K562 (cell line): ENCODE results near the gene PACRG. TPM values are rescaled to one million over a fixed set of nuclear protein-coding genes. Genes with fewer than 3 reads are reported as not detected.

ENCODE experiments used
- ATAC-seq: fragments of 200-7000 bp; cut with Tn5 transposase; 3 replicates; pipeline ENCODE4 v1.9.1; 2020; ENCODE audit warnings: moderate library complexity
- BruUV-seq: library from RNA; stranded (reverse); fragments of 400-500 nt; replicated peaks from 2 replicates; lab custom pipeline; 2021; lab: Mats Ljungman, UMichigan
- CTCF ChIA-PET: fragments of 300-600 bp; formaldehyde crosslinking; extraction: SDS; loops from one replicate; lab custom pipeline; 2021; ENCODE audit warnings: low intra/inter-chr PET ratio; lab: Yijun Ruan, JAX
- POLR2A ChIA-PET: fragments of 300-600, 350-650 bp; sonication (Branson Sonifier 250); formaldehyde crosslinking; extraction: SDS; loops from one replicate; lab custom pipeline; 2021; ENCODE audit warnings: antibody characterized with exemption, inconsistent platforms; lab: Yijun Ruan, JAX
- DNase-seq, 4 experiments: peaks; one replicate each; pipeline versions ENCODE4 v3.0.0 to v3.0.0-alpha.2; 2011 to 2018; ENCODE audit warnings: low spot score in 3 of 4, mixed read lengths in 3 of 4; ENCODE audit errors: extremely low read depth in 1 of 4
- FAIRE-seq: peaks from 2 replicates; lab custom pipeline; 2011; peaks lifted over from hg19 to GRCh38; lab: Jason Lieb, UNC
- H2AFZ ChIP-seq: 2 replicates; pipeline ENCODE4 v1.6.0; 2011; ENCODE audit warnings: low read depth, low read length, control low read depth, inconsistent platforms
- H3K27ac ChIP-seq: fragments of 200-600 bp; 3 replicates; pipeline ENCODE4 v1.8.0; 2011; ENCODE audit warnings: low read depth, mild to moderate bottlenecking, control low read depth, inconsistent platforms, low read length, moderate library complexity, mixed read lengths; ENCODE audit errors: extremely low read depth
- H3K27me3 ChIP-seq, 2 experiments: fragments of 300-600 bp in 1 of 2; 2 replicates in 1 of 2; 3 replicates in 1 of 2; pipeline versions ENCODE4 v1.6.0 to v1.8.0; 2011; ENCODE audit warnings: inconsistent platforms in 2 of 2, low read length in 2 of 2, mild to moderate bottlenecking in 1 of 2, mixed read lengths in 1 of 2, moderate library complexity in 1 of 2; ENCODE audit not compliant: control insufficient read depth in 2 of 2, insufficient read depth in 2 of 2
- H3K36me3 ChIP-seq: fragments of 300-600 bp; 3 replicates; pipeline ENCODE4 v1.8.0; 2011; ENCODE audit warnings: mild to moderate bottlenecking, low read length, inconsistent platforms; ENCODE audit not compliant: control insufficient read depth, insufficient read depth
- H3K4me1 ChIP-seq, 2 experiments: fragments of 200-600 bp in 1 of 2; replicated peaks in 1 of 2; 2 replicates in 1 of 2; 3 replicates in 1 of 2; pipeline versions ENCODE4 v1.5.1 to v1.8.0; 2011; ENCODE audit warnings: inconsistent platforms in 2 of 2, low read length in 2 of 2, mild to moderate bottlenecking in 1 of 2, mixed read lengths in 1 of 2, moderate library complexity in 1 of 2; ENCODE audit not compliant: control insufficient read depth in 2 of 2, insufficient read depth in 2 of 2
- H3K4me2 ChIP-seq: 2 replicates; pipeline ENCODE4 v1.6.1; 2011; ENCODE audit warnings: low read length, control low read depth, inconsistent platforms, mixed read lengths; ENCODE audit not compliant: insufficient read depth
- H3K4me3 ChIP-seq: fragments of 200-600 bp; sonication (generic), shearing (Covaris generic); 2 replicates; pipeline ENCODE4 v1.5.1; 2016; ENCODE audit warnings: control low read depth, inconsistent platforms
- H3K79me2 ChIP-seq: fragments of 200-600 bp; 3 replicates; pipeline ENCODE4 v1.8.0; 2011; ENCODE audit warnings: low read length, inconsistent platforms; ENCODE audit not compliant: control insufficient read depth, insufficient read depth
- H3K9ac ChIP-seq, 2 experiments: 2 replicates each; pipeline versions ENCODE4 v1.6.0 to v1.6.1; 2011; ENCODE audit warnings: low read depth in 2 of 2, low read length in 2 of 2, control low read depth in 1 of 2, inconsistent platforms in 1 of 2, mild to moderate bottlenecking in 1 of 2, mixed read lengths in 1 of 2; ENCODE audit not compliant: insufficient read depth in 1 of 2
- H3K9me1 ChIP-seq: one replicate; pipeline ENCODE4 v1.6.0; 2011; ENCODE audit warnings: inconsistent platforms, mild to moderate bottlenecking, low read length, moderate library complexity; ENCODE audit not compliant: control insufficient read depth, insufficient read depth
- H3K9me3 ChIP-seq: replicated peaks from 2 replicates; pipeline ENCODE4 v1.5.1; 2011; ENCODE audit warnings: low read depth, low read length, inconsistent platforms; ENCODE audit not compliant: control insufficient read depth, insufficient read depth
- H4K20me1 ChIP-seq: replicated peaks from 2 replicates; pipeline ENCODE4 v1.6.1; 2011; ENCODE audit warnings: low read length, inconsistent platforms, mixed read lengths; ENCODE audit not compliant: control insufficient read depth, insufficient read depth
- BHLHE40 ChIP-seq: IDR thresholded peaks from 2 replicates; pipeline ENCODE4 v1.6.1; 2011; ENCODE audit warnings: low read length, improper control_type of control experiment
- CAMTA2 ChIP-seq: fragments of 250-450 bp; sonication (Bioruptor Pico); conservative IDR thresholded peaks from 2 replicates; pipeline ENCODE4 v1.5.1; 2022
- CXXC5 ChIP-seq: fragments of 250-450 bp; sonication (Bioruptor Pico); IDR thresholded peaks from 2 replicates; pipeline ENCODE4 v1.8.0; 2022; ENCODE audit warnings: inconsistent platforms, mild to moderate bottlenecking, moderate library complexity
- SMAD1 ChIP-seq: fragments of 150-350 bp; IDR thresholded peaks from 2 replicates; pipeline ENCODE4 v1.6.1; 2014; ENCODE audit warnings: low read length, low read depth; ENCODE audit not compliant: partially characterized antibody
- TRIM28 ChIP-seq: fragments of 450-650 bp; IDR thresholded peaks from 2 replicates; pipeline ENCODE4 v1.6.1; 2017
- USF1 ChIP-seq: sonication (generic); formaldehyde crosslinking; IDR thresholded peaks from 2 replicates; pipeline ENCODE4 v1.9.0; 2022; ENCODE audit warnings: mild to moderate bottlenecking, missing genetic modification reagents
- USF2 ChIP-seq: sonication (generic); formaldehyde crosslinking; IDR thresholded peaks from 2 replicates; pipeline ENCODE4 v1.5.0; 2020; ENCODE audit warnings: missing genetic modification reagents
- WGBS: fragments of 100-300 bp; shearing (Covaris generic); methylation state at CpG from one replicate; pipeline ENCODE4 v1.1.6; 2016; ENCODE audit warnings: low coverage, mixed read lengths; ENCODE audit not compliant: insufficient coverage; ENCODE audit errors: missing lambda C conversion rate; 5-methylcytosine and 5-hydroxymethylcytosine counted together
- in situ Hi-C: fragments of 300-500 bp; cut with MboI; formaldehyde crosslinking; loops from 4 replicates; pipeline ENCODE4 v1.15.0; 2018; ENCODE audit warnings: inconsistent platforms, mixed read lengths
- intact Hi-C: fragments of 100-400 bp; cut with micrococcal nuclease; formaldehyde crosslinking; loops from 2 replicates; pipeline ENCODE4 v1.14.2; 2022
- polyA plus RNA-seq, 8 experiments: library from polyadenylated mRNA; depleted of rRNA in 4 of 8; stranded (reverse) in 5 of 8; unstranded in 3 of 8; fragments of >200 nt; fragmentation: Nextera tagmentation in 2 of 8; fragmentation: Illumina TruSeq in 1 of 8; extraction: Ambion mirVana in 2 of 8; extraction: Trizol in 1 of 8; gene quantifications; 2 replicates each; pipeline versions ENCODE4 v1.2.1 to v1.2.3, GENCODE V29; 2011 to 2014; ENCODE audit warnings: inconsistent platforms in 1 of 8, missing spikeins in 1 of 8
- total RNA-seq, 7 experiments: library from RNA; depleted of rRNA in 6 of 7; stranded (reverse); fragments of >200 nt in 6 of 7; fragmentation: Illumina TruSeq in 2 of 7; extraction: Trizol in 2 of 7; gene quantifications; 2 replicates each; pipeline versions ENCODE4 v1.2.1 to v1.2.3, GENCODE V29; 2011 to 2021; ENCODE audit warnings: low replicate concordance in 1 of 7
- TF ChIP-seq, protein P1 (sequence below): fragments of 250-450 bp; sonication (Bioruptor Pico); IDR thresholded peaks from 2 replicates; pipeline ENCODE4 v1.5.0; 2020; ENCODE audit warnings: mild to moderate bottlenecking, borderline replicate concordance
- TF ChIP-seq, protein P2 (sequence below): fragments of 450-650 bp; formaldehyde crosslinking; IDR thresholded peaks from 2 replicates; pipeline ENCODE4 v1.4.0; 2020; ENCODE audit warnings: mild to moderate bottlenecking, mixed read lengths

Gene PACRG
- total and polyA plus RNA-seq, 9 of the 15 experiments (the other 6 are each of a cell fraction or from before 2014, with no cell fraction given): 0.04 TPM; not detected in 8

- H3K4me1 ChIP-seq: no peaks in the 10 kb centered on the region
- ATAC-seq (no peak), DNase-seq (no peak), FAIRE-seq (no peak)
- H3K27ac ChIP-seq: no peak overlapping the region
- H3K27me3 ChIP-seq: peaks cover 53 to 54% of the 10 kb centered on the region in 2 experiments
- no peaks in the 10 kb centered on the region for H3K36me3 ChIP-seq
- in situ Hi-C loops: loop anchor here (10.0 kb wide), 1 partner anchor 767 kb away; no protein-coding TSS in a partner anchor
- H4K20me1 ChIP-seq: no peaks in the 10 kb centered on the region
- no peak overlapping the region for H3K9ac ChIP-seq
- no peak overlapping the region for H3K4me2 ChIP-seq
- H3K9me1 ChIP-seq: no peaks in the 10 kb centered on the region
- 2% methylated on average over 11 of the region's 11 CpGs for WGBS
- no peaks in the 10 kb centered on the region for H3K9me3 ChIP-seq
- ChIA-PET CTCF (no interaction called here), POLR2A (interaction anchor here (1.0 kb wide), 1 partner anchor 9 kb away, joined by 5 read pairs; no protein-coding TSS in a partner anchor)
- BruUV-seq: no TSS peak
- no peak overlapping the region for H2AFZ ChIP-seq
- intact Hi-C loops: loop anchor here (10.0 kb wide), 1 partner anchor 427 kb away; no protein-coding TSS in a partner anchor
- no peak overlapping the region for H3K4me3 ChIP-seq
- TF ChIP-seq TRIM28: no peak
- TF ChIP-seq, protein P1, sequence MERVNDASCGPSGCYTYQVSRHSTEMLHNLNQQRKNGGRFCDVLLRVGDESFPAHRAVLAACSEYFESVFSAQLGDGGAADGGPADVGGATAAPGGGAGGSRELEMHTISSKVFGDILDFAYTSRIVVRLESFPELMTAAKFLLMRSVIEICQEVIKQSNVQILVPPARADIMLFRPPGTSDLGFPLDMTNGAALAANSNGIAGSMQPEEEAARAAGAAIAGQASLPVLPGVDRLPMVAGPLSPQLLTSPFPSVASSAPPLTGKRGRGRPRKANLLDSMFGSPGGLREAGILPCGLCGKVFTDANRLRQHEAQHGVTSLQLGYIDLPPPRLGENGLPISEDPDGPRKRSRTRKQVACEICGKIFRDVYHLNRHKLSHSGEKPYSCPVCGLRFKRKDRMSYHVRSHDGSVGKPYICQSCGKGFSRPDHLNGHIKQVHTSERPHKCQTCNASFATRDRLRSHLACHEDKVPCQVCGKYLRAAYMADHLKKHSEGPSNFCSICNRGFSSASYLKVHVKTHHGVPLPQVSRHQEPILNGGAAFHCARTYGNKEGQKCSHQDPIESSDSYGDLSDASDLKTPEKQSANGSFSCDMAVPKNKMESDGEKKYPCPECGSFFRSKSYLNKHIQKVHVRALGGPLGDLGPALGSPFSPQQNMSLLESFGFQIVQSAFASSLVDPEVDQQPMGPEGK (CRISPR knock-in tag): no peak
- peak; percentile 47; the same call in 1 of the 2 replicates for TF ChIP-seq BHLHE40
- no peak for TF ChIP-seq SMAD1
- TF ChIP-seq, protein P2, sequence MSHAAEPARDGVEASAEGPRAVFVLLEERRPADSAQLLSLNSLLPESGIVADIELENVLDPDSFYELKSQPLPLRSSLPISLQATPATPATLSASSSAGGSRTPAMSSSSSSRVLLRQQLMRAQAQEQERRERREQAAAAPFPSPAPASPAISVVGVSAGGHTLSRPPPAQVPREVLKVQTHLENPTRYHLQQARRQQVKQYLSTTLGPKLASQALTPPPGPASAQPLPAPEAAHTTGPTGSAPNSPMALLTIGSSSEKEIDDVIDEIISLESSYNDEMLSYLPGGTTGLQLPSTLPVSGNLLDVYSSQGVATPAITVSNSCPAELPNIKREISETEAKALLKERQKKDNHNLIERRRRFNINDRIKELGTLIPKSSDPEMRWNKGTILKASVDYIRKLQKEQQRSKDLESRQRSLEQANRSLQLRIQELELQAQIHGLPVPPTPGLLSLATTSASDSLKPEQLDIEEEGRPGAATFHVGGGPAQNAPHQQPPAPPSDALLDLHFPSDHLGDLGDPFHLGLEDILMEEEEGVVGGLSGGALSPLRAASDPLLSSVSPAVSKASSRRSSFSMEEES (CRISPR knock-in tag): peak; percentile 5; the same call in 1 of the 2 replicates
- TF ChIP-seq USF2: peak; percentile 67
- TF ChIP-seq CAMTA2 (CRISPR knock-in tag): no peak
- TF ChIP-seq USF1 (CRISPR knock-in tag): peak; percentile 41
- peak; percentile 29; the same call in 1 of the 2 replicates for TF ChIP-seq CXXC5 (CRISPR knock-in tag)
- H3K79me2 ChIP-seq: no peaks in the 10 kb centered on the region
Observed at GRCh38 chr6:163187606-163188005, 459.8 kb downstream of the PACRG start.
